ENCODE results near the gene PPP1R37.
"Not testable (repeated sequence)": the region's sequence is repeated elsewhere in the genome, so short reads cannot be mapped to it uniquely, and the experiment has no call there.

PPP1R37 gene

DNA sequence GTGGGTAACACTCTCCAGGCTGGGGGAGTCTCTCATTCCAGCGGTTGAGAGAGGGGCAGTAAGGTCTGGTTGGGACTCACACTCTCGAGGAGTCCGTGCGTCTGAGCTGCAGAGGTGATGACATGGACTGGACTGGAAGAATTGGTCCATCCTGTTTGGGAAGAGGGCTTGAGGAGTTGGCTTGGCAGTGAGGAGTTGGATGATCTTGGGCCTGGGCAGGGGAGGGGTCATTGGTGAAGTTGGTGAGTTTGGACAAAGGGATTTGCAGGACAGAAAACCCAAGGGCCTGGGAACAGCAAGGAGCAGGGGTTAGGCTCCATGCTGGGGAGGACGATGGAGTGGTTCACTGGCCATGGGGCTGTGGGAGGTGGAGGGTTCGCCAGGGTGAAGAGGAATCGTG, 3.7 kb downstream of the PPP1R37 start:
- DNase-seq, result no peak

DNA sequence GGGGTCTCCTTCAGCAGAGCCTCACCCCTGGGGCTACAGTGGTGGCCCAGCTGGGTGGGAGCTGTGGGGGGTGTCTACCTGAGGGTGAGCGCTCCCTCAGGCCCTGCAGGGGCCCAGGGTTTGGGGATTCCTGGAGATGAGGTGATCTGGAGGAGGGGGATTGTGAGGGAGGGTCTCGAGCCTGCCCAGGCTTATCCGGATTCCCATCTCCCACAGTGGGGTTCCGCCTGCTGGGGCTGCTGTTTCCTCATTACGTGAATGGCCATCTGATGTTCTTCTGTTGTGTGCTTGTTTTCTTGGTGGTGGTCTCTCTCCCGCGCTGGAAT, 4.4 kb downstream of the PPP1R37 start:
- no peak for DNase-seq

DNA sequence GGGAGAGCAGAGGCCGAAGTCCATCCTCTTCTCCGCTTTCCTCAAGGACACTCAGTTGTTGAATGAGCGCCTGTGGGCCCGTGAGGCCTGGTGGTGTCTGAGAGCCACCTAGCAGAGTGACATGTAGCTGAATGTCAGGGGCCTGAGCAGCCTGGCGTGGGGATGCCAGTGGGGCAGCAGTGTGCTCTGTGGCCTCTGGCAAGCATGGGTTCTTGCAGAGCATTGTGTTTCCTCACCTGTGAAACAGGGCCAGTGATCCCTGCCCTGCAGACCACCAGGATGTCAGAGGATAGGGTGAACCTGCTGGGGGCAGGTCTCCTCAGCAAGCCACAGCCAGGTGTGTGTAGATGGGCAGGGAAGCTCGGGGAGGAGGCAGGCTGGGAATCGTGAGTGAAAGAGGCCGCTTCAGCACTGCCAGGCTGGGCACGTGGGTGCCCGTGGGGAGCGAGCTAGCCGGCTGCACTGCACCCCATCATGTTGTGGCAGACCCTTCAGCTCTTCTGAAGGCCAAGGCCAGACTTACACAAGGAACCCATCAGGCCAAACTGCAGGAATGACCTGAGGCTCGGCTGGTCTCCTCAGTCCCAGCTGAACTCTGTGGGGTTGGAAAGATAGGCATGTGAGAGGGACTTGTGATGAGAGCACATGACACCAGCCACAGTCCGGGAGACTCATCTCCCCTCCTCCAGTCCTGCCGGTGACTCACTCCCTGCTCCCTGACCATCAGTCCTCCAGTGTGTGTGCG, 5.0 kb downstream of the PPP1R37 start:
- no peak for DNase-seq

DNA sequence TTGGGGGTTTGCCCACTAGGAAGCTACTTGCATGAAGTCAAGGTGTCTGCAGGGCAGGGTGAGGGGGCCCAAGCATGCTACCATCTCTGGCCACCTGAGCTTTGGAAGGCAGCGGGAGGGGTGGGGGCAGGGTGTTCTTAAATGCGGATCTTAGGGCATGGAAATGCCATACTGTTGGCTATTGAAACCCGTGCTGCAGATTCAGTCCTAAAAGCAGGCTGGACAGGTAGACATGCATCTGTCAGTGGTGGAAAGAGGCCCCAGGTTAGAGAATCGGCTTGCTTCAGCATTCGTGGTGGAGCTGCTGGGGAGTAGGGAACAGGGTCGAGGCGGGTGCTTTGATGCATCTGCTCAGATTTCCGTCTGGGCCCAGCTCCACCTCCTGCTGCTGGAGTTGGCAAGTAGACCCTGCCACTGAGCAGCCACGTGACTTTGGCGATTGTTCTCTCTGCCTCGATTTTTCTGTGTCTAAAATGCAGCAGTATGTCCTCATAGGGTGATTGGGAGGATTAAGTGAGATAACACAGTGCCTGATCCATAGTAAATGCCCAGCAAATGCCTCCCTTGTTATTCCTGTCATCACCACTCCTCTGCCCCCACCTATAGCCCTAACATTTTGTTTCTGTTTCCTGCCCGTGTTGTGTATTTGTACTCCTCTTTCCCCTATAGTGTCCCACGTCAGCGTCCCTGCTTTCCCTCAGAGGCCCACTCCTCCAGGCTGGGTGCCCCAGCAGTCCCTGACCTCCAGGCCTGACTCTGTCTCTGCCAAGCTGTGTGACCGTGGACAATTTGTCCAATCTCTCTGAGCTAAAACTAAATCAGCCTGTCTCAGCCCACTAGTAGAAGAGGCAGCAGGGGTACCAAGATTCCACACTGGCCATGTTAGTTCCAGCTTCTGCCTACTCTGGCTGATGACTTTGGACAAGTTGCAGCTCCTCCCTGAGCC, 5.8 kb downstream of the PPP1R37 start:
- DNase-seq, result no peak

DNA sequence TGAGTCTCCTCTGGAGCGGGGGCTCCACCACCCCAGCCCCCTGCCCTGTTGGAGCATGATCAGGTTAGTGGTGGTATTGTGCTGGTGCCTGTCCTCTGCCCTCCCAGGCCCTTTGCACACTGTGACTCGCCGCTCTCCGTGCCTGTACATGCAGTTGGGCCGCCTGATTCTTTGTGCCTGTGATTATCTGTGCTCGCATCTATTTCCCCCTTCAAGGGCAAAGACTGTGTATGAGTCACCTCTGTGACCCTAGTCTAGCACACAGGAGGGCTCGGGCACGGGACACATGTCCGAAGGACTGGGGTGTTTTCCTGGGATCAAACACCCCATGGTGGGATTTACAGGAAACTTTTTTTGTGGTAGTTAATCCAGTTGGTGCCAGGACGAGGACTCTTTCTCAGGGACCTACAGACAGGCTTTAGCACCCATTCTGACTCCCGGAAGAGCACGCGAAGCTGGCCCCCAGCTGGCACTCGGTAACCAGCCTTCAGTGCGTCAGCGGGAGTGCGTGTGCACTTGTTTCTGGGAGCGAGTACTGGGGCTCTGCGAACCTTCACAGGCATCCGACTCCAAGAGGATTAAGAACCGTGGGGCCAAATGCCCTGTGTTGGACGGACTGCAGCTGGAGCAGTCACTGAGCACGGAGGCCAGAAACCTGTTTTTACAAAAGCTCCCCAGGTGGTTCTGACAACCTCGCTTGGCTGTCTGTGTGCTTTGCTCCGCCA, 6.7 kb downstream of the PPP1R37 start:
- DNase-seq, result no peak

DNA sequence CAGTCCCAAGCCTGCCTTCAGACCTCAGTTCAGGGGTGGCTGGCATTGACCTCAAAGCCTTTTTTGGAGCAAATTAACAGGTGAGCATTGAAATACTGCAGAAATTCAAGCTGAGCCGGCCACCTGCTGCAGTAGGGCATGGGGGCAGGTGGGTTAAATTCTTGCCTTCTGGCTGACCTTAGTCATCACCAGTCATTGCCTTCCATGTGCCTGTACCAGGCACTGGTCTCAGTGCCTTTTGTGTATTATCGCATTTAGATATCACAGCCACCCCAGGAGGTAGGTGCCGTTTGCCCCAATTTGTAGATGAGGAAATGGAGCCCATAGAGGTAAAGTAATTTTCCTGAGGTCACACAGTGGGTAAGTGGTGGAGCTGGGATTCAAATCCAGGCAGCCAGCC, 7.2 kb downstream of the PPP1R37 start:
- no peak for DNase-seq

DNA sequence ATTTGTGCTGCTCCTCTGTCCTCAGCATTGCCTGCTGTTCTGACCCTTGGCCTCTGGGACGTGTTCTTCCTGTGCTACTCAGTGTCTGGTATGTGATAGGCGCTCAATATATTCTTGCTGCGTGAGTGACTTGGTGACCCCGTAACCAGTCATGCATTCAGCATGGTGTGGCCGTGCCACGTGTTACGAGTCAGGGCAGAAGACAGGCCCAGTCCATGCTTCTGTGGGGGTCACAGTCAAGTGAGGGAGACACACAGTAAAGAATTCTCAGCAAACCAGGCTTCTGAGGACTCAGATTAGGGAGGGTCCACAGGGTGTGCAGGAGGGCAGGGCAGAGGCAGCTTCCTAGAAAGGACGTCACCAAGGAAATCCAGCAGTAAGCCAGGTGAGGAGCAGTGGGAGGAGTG, 7.9 kb downstream of the PPP1R37 start:
- no peak for DNase-seq

DNA sequence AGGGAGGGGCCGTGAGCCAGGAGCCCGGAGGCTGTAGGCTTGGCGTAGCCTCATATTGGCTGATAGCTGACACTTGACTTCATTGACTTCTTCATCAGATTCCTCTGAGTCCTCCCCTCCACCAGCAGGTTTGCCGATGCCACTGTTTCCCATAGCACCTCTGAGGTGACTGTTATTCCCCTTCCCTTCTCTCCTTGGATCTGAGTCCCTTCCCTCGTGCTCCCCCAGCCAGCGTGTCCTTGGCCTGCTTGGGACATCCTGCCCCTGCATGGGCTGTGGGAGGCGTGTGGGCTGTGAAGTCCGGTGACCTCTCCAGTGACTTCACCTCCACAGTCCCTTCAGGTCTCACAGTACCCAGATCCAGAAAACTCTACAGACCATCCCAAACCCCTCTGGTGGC, 8.8 kb downstream of the PPP1R37 start:
- no peak for DNase-seq

DNA sequence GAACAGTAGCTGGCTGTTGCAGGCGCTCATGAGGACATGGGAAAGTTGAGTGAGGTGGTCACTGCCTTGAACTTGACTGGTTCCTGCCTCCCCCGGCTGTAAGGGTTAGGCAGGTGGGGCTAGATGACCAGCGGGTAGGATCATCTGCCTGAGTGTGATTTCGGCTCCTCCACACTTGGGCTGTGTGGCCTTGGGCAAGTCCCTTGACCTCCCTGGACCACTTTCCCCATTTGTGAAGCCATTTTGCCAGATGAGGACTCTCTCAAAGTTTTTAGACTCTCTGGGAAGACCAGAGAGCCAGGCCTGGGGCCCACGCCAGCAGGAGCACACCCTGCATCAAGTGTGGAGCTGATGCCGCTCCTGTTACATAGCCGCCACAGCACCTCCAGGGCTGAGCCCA, 9.5 kb downstream of the PPP1R37 start:
- DNase-seq, result no peak

DNA sequence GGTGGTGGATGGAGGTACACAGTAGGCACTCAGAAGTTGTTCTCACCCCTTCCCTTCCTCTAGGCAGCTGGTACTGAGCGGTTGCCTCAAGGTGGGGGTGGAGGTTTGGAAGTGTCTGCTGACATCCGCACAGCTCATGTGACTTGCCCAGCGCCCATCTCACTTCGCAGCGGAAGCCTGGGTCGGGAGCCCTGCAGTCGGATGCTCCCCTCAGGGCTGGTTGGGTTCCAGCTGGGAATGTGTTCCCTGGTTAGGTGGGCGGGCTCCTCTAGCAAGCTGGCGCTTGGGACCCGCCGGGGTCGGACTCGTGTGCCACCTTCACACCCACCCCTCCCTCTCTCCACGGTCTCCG, 10.2 kb downstream of the PPP1R37 start:
- no peak for DNase-seq

DNA sequence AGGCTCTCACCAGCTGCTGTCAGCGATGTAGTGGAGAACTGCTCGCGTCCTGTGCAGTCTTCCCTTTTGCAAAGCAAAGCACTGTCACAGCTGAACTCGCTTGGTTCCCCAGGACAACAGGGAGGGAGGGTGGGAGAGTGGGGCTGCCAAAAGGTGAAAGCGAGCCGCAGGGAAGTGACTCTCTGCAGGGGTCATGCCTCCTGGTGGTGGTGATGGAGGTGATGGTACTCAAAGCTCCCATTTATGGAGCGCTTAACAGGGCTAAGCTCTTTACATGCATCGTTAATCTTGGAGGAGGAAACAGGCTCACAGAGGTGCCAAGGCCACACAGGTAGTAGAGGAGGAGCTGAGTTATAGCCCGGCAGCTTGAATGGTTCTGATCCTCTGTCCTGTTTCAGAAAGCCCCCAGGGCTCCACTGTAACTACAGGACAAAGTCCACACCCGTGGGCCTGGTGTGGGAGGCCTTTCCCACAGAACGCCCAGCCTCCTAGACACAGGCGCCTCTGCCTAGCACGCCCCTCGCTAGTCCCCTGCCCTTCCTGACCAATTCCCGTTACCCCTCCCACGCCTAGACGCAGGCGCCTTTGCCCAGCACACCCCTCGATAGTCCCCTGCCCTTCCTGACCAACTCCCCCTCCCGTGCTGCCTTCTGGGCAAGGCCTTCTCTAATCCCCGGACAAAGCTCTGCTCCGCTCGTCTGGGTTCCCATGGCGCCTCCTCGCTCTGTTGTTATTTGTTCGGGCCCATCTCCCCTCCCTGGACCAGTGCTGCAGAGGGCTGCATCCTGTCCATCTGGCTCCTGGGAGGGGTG, 10.7 kb downstream of the PPP1R37 start:
- no peak for DNase-seq

DNA sequence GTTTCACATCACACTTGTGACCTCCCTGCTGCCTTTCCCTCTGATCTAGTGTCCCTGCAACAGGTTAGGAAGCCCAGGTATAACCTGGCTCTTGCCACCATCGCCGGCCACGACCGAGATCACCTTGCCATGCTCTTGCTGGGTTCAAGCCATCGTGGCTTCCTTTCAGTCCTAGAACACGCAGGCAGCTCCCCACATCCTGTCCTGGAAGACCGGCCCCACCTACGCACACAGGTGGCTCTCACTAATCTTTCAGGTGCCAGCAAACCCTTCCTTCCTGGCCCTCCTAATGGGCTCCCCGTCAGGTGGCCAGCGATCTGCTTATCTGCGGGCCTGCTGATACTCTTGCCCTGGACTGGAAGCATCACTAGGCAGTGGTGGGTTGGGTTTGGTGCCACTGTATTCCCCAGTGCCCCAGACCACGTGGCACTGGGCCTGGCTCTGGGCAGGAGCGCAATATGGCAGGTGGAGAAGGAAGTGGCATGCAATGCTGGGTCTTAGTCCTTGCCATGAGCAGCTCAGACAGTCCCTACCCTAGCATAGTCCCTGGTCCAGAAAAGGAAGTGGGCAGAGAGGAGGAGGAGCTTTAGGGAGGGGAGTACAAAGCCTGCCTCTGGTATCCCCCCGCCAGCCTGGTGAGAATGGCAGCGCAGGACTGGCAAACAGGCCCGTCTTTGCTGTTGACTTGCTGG, 11.8 kb downstream of the PPP1R37 start:
- no peak for DNase-seq

DNA sequence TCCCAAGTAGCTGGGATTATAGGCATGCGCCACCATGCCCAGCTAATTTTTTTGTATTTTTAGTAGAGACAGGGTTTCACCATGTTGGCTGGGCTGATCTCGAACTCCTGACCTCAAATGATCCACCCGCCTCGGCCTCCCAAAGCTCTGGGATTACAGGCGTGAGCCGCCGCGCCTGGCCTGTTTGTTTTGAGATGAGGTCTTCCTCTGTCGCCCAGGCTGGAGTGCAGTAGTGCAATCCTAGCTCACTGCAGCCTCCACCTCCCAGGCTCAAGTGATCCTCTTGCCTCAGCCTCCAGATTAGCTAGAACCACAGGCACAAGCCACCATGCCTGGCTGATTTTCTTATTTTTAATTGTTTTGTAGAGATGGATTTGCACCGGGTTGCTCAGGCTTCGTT, 13.4 kb downstream of the PPP1R37 start:
- DNase-seq, result not testable (repeated sequence)

DNA sequence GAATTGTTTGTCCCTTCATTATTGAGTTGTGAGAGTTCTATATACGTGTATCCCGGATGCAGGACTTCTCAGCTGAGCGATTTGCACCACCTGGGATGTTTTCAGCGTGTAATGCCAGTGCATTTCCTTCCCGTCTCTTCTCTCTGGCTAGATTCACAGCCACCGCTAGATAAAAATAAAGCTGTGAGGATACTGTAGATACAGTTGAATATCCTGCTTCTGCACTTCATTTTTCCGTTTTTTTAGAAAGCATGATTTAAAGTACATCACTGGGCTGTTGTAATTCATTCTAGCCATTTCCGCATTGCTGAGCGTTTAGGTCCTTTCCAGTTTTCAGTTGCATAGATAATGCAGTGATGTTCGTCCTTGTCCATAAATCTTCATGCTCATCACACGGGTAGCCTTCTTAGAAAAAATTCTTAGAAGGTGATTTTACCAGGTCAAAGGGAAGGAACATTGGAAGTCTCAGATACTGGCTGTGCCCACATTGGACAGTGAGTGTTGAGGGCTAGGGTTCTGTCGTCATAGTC, 14.7 kb downstream of the PPP1R37 start:
- DNase-seq, result no peak

DNA sequence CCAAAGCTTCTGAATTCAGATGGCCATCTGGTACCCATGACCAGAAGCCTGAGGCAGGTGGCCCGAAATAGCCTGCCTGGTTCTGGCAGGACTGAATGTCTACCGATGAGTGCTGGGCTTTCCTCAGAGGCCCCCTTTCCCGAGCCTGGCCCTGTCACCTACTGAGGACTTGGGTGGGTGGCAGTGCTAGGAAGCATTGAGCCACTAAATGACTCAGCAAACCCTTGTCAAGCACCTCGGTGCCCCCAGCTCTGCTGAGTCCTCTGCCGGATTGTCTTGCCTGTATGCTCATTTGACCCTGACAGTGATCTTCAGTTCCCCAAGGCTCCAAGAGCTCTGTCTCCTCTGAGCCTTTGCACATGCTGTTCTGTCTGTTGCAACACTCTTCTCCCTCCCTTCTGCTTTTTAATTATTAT, 17.9 kb downstream of the PPP1R37 start:
- no peak for DNase-seq

DNA sequence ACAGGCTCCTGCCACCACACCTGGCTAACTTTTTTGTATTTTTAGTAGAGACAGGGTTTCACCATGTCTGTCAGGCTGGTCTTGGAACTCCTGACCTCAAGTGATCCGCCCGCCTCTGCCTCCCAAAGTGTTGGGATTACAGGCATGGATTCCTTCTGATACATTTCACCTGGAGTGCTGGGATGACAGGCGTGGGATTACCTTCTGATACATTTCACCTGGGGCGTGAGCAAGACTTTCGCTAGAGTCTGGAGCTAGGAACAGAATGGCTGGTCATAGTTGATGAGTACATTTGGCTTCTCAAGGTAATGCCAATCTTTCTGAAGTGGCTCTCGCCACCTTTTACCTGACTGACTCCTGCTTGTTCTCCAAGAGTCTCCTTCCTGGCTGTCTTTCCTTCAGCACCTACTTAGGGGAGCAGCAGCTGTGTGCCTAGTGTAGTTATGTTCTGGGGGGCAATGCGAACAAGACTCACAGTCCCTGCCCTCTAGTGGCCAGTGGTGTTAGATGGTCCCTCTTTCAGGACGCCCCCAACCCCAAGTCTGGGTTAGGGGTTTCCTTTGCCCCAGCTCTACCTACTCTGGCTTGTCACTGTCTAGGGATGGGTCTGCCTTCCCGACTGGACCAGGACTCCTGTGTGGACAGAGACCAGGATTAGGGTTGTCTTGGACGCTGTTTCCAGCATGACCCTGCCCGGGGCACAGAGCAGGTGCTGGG, 19.3 kb downstream of the PPP1R37 start:
- no peak for DNase-seq

DNA sequence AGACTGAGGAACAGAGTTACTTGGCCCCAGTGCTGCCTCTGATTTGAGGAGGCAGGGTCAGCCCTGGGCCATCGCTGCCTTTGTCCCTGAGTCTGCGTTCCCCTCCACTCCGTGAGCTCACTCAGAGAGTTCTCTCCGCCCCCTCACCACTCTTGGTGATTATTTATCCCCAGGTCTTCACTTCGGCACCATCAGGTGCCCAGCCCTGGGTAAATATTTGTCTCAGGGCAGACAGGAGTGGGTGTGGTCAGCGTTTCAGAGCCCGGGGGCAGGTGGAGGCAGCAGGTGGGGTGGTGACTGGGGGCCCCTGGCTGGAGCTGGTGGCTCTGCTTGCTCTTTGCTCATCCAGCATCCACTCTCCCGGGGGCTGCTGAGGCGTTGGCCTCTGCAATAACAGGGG, 20.6 kb downstream of the PPP1R37 start:
- no peak for DNase-seq

DNA sequence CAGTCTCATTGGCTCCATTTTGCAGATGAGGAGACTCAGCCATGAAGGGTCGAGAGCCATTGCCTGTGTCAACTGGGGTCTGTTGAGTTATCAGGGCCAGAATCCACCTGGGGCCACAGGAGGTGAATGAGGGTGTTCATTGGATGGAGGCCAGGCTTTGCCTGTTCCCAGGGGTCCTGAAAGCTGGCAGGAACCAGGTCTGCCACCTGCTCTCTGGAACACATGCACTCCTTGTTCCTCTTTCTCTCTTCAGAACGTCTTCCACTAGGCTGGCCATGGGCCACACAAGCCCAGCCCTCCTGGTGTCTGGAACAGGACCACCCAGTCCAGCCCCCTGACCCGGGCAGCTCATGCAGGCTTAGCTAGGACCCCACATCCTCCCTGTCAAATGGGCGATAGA, 21.1 kb downstream of the PPP1R37 start:
- no peak for DNase-seq

DNA sequence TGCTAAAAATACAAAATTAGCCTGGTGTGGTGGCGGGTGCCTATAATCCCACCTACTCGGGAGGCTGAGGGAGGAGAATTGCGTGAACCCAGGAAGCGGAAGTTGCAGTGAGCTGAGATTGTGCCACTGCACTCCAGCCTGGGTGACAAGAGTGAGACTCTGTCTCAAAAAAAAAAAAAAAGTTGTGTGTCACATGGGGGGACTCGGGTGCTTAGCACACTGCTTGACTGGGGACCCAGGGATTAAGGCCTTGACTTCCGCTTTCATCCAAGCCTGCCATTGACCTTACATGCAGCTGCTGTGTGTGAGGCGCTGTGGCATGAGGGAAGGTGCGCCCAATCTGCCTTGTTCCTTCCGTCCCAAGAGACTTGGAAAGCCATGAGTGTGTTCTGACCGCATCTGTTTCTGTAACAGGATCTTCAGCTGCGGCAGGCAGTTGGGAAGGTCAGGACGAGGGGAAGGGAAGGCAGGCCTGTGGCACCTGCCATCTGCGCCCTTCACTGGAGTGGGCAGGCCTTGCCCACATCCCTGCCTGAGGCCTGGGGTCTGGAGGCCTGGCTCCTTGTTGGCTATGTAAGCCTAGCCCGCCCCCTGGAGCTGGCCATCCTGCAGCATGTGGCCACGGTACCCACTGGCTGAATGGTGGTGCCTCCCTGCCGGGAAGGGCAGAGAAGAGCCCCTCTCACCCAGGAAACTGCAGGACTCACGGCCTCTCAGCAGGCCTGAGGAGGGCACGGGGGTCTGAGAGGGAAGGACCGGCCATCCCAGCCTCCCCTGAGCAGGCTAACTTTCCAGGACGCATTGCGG, 23.0 kb downstream of the PPP1R37 start:
- DNase-seq, result no peak

DNA sequence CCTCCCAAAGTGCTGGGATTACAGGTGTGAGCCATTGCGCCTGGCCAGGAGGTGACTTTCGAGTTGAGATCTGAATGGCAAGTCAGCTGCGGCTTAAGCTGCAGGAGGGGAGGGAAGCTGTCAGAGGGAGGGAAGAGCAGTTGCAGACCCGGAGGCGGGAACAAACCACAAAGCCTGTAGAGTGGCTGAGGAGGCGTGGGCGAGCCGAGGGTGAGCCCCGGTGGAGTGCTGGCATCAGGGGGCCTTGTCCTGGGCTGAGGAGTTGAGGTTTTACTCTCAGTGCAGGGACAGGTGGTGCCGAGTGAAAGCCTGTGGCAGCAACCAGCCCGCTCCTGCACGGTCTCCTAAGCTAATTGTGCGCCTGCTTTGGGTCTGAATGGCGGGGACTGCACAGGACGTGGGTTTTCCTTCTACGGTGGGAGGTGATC, 24.2 kb downstream of the PPP1R37 start:
- peak; percentile 6 for DNase-seq

Measured in NCI-H2227 treated with DMSO at 0.1 percent for 48 hours (cell line).